SU-DHL-6 (cell line): ENCODE measurements around the gene CDC6.

Experiments
- H2AFZ ChIP-seq: fragments of 200-600 bp; sonication (generic); 2 replicates; pipeline ENCODE4 v1.6.1; 2014; ENCODE audit warnings: low read depth, mild to moderate bottlenecking, moderate library complexity, mixed read lengths, antibody characterized with exemption, low read length; ENCODE audit not compliant: severe bottlenecking
- H3F3A ChIP-seq: fragments of 200-600 bp; shearing (Covaris generic); 2 replicates; pipeline ENCODE4 v1.6.0; 2016; ENCODE audit warnings: antibody characterized with exemption, mild to moderate bottlenecking; ENCODE audit not compliant: insufficient read depth
- H3K27ac ChIP-seq: fragments of 200-600 bp; sonication (generic); 2 replicates; pipeline ENCODE4 v1.5.1; 2016; ENCODE audit warnings: low read depth, mild to moderate bottlenecking, low read length, moderate library complexity, mixed read lengths
- H3K27me3 ChIP-seq: fragments of 200-600 bp; sonication (generic), shearing (Covaris generic); 2 replicates; pipeline ENCODE4 v1.6.0; 2014; ENCODE audit warnings: mild to moderate bottlenecking, low read length
- H3K36me3 ChIP-seq: fragments of 200-600 bp; sonication (generic); 2 replicates; pipeline ENCODE4 v1.6.1; 2014; ENCODE audit warnings: mild to moderate bottlenecking, low read length, mixed read lengths
- H3K4me2 ChIP-seq: fragments of 300-600, 200-600 bp; shearing (Covaris generic), sonication (generic); 2 replicates; pipeline ENCODE4 v1.6.0; 2014; ENCODE audit warnings: low read length, low read depth, mild to moderate bottlenecking; ENCODE audit not compliant: poor library complexity, severe bottlenecking
- H3K4me3 ChIP-seq: fragments of 200-600 bp; sonication (generic); 2 replicates; pipeline ENCODE4 v1.5.1; 2014; ENCODE audit warnings: antibody characterized with exemption, low read length, mild to moderate bottlenecking, mixed read lengths; ENCODE audit not compliant: insufficient read depth, poor library complexity, severe bottlenecking
- H3K79me2 ChIP-seq: fragments of 200-600 bp; sonication (generic); 2 replicates; pipeline ENCODE4 v1.6.1; 2014; ENCODE audit warnings: mild to moderate bottlenecking, low read length, moderate library complexity; ENCODE audit not compliant: insufficient read depth
- H3K9ac ChIP-seq: fragments of 200-600 bp; sonication (generic); 2 replicates; pipeline ENCODE4 v1.7.0; 2014; ENCODE audit warnings: mild to moderate bottlenecking, low read length
- H3K9me2 ChIP-seq: fragments of 200-600 bp; sonication (generic); replicated peaks from 2 replicates; pipeline ENCODE4 v1.6.1; 2014; ENCODE audit warnings: low read length; ENCODE audit not compliant: insufficient read depth
- H3K9me3 ChIP-seq: fragments of 200-600 bp; sonication (generic); 2 replicates; pipeline ENCODE4 v1.6.1; 2014; ENCODE audit warnings: low read length, mixed read lengths; ENCODE audit not compliant: insufficient read depth
- H4K20me1 ChIP-seq: fragments of 200-600 bp; sonication (generic); 2 replicates; pipeline ENCODE4 v1.6.1; 2014; ENCODE audit warnings: low read depth, mild to moderate bottlenecking, antibody characterized with exemption, low read length, moderate library complexity, mixed read lengths
- EZH2phosphoT487 ChIP-seq: fragments of 200-600 bp; sonication (generic), shearing (Covaris generic); conservative IDR thresholded peaks from 2 replicates; pipeline ENCODE4 v1.6.1; 2018; ENCODE audit warnings: mild to moderate bottlenecking, antibody characterized with exemption, low read length, moderate library complexity, mixed read lengths
- TF ChIP-seq, protein P1 (sequence below): fragments of 200-600 bp; sonication (generic); IDR thresholded peaks from one replicate; pipeline ENCODE4 v1.5.1; 2017; ENCODE audit warnings: antibody characterized with exemption, mild to moderate bottlenecking, low read length, moderate library complexity; ENCODE audit not compliant: insufficient read depth, poor library complexity, severe bottlenecking

CDC6 gene

GRCh38 chr17:40248507-40248906 is 39.2 kb upstream of the CDC6 start:
- H3F3A ChIP-seq = peaks cover 8% of the 10 kb centered on the region; the same call in 1 of the 2 replicates
- no peak overlapping the region for H3K9ac ChIP-seq
- no peak overlapping the region for H3K4me3 ChIP-seq
- H4K20me1 ChIP-seq = no peaks in the 10 kb centered on the region
- H3K9me3 ChIP-seq = no peaks in the 10 kb centered on the region
- no peaks in the 10 kb centered on the region for H3K27me3 ChIP-seq
- no peaks in the 10 kb centered on the region for H3K9me2 ChIP-seq
- H3K4me2 ChIP-seq = no peak overlapping the region
- no peak overlapping the region for H2AFZ ChIP-seq
- H3K79me2 ChIP-seq = peaks cover 72% of the 10 kb centered on the region
- TF ChIP-seq EZH2phosphoT487 = no peak
- TF ChIP-seq, protein P1, sequence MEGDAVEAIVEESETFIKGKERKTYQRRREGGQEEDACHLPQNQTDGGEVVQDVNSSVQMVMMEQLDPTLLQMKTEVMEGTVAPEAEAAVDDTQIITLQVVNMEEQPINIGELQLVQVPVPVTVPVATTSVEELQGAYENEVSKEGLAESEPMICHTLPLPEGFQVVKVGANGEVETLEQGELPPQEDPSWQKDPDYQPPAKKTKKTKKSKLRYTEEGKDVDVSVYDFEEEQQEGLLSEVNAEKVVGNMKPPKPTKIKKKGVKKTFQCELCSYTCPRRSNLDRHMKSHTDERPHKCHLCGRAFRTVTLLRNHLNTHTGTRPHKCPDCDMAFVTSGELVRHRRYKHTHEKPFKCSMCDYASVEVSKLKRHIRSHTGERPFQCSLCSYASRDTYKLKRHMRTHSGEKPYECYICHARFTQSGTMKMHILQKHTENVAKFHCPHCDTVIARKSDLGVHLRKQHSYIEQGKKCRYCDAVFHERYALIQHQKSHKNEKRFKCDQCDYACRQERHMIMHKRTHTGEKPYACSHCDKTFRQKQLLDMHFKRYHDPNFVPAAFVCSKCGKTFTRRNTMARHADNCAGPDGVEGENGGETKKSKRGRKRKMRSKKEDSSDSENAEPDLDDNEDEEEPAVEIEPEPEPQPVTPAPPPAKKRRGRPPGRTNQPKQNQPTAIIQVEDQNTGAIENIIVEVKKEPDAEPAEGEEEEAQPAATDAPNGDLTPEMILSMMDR = no peak
- no peaks in the 10 kb centered on the region for H3K36me3 ChIP-seq
- no peak overlapping the region for H3K27ac ChIP-seq

- 0 out of 2 replicates have a peak, but pooled peaks cover 2% of the 10 kb centered on the region for H3K36me3 ChIP-seq
- no peak overlapping the region for H3K9ac ChIP-seq
- no peak overlapping the region for H3K27ac ChIP-seq
- H2AFZ ChIP-seq = no peak overlapping the region
- H3K9me2 ChIP-seq = no peaks in the 10 kb centered on the region
- H3K4me2 ChIP-seq = no peak overlapping the region
- H3K9me3 ChIP-seq = no peaks in the 10 kb centered on the region
- no peak overlapping the region for H3K4me3 ChIP-seq
- H3K79me2 ChIP-seq = peaks cover 65% of the 10 kb centered on the region
- no peaks in the 10 kb centered on the region for H4K20me1 ChIP-seq
- H3K27me3 ChIP-seq = no peaks in the 10 kb centered on the region
- TF ChIP-seq, protein P1 = no peak
- no peak for TF ChIP-seq EZH2phosphoT487
- peaks cover 8% of the 10 kb centered on the region; the same call in 1 of the 2 replicates for H3F3A ChIP-seq
These were observed 36.1 kb upstream of the CDC6 start for GRCh38 chr17:40251576-40251975.

DNA sequence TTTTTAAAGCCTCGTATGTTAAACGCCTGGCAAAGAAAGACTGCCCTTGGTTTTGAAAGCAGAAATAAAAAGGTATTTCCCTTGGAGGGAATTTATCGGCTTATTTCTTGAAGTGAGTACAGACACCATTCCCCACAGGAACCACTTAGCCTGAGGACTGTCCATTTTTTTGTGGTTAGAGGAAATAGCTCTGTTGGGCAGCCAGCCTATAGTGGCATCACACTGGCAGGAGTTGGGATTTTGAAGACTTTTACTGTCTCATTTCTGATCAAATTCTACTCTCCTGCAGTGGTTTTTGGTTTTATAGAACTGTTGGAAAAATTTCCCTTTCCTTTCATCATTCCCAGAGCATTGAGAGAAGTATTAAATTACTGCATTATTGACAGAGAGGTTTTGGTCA is 34.1 kb upstream of the CDC6 start:
- no peak for TF ChIP-seq EZH2phosphoT487
- TF ChIP-seq, protein P1 = no peak
- H3K9me3 ChIP-seq = no peaks in the 10 kb centered on the region
- no peak overlapping the region for H3K27ac ChIP-seq
- no peaks in the 10 kb centered on the region for H3K27me3 ChIP-seq
- H3K9ac ChIP-seq = no peak overlapping the region
- H3K4me2 ChIP-seq = no peak overlapping the region
- H3F3A ChIP-seq = peaks cover 4% of the 10 kb centered on the region; the same call in 1 of the 2 replicates
- no peaks in the 10 kb centered on the region for H4K20me1 ChIP-seq
- H3K9me2 ChIP-seq = no peaks in the 10 kb centered on the region
- H3K79me2 ChIP-seq = peaks cover 53% of the 10 kb centered on the region
- H2AFZ ChIP-seq = no peak overlapping the region
- H3K36me3 ChIP-seq = peaks cover 7% of the 10 kb centered on the region; the same call in 1 of the 2 replicates
- no peak overlapping the region for H3K4me3 ChIP-seq

- H3K9ac ChIP-seq = no peak overlapping the region
- no peak overlapping the region for H3K27ac ChIP-seq
- no peak overlapping the region for H3K4me2 ChIP-seq
- H3K36me3 ChIP-seq = peaks cover 13% of the 10 kb centered on the region; the same call in 1 of the 2 replicates
- H3F3A ChIP-seq = no peaks in the 10 kb centered on the region
- no peak overlapping the region for H3K4me3 ChIP-seq
- peaks cover 7% of the 10 kb centered on the region for H3K79me2 ChIP-seq
- no peaks in the 10 kb centered on the region for H3K9me2 ChIP-seq
- H3K27me3 ChIP-seq = no peaks in the 10 kb centered on the region
- no peaks in the 10 kb centered on the region for H4K20me1 ChIP-seq
- no peak overlapping the region for H2AFZ ChIP-seq
- TF ChIP-seq, protein P1 = no peak
- TF ChIP-seq EZH2phosphoT487 = no peak
- no peaks in the 10 kb centered on the region for H3K9me3 ChIP-seq
These were observed 28.2 kb upstream of the CDC6 start for GRCh38 chr17:40259505-40259904.
